HL-60 (cell line): Measurements from ENCODE around the gene APIP.
"Not testable (repeated sequence)": the region's sequence is repeated elsewhere in the genome, so short reads cannot be mapped to it uniquely, and the experiment has no call there.

Experiments
- DNase-seq, 2 experiments: peaks; one replicate each; pipeline ENCODE4 v3.0.0-alpha.2; 2010 to 2020; ENCODE audit warnings: low read depth in 1 of 2, low spot score in 1 of 2
- H3K27ac ChIP-seq: fragments of 250-450 bp; sonication (Bioruptor Pico); replicated peaks from 2 replicates; pipeline ENCODE4 v1.5.1; 2020; ENCODE audit warnings: mild to moderate bottlenecking, moderate library complexity
- H3K27me3 ChIP-seq: fragments of 250-450 bp; sonication (Bioruptor Pico); 2 replicates; pipeline ENCODE4 v1.5.1; 2021; ENCODE audit warnings: mild to moderate bottlenecking, moderate library complexity; ENCODE audit not compliant: insufficient read depth, poor library complexity, severe bottlenecking
- H3K4me3 ChIP-seq: replicated peaks from 2 replicates; pipeline ENCODE4 v1.5.1; 2011; ENCODE audit warnings: mild to moderate bottlenecking, control low read depth, low read length; ENCODE audit not compliant: insufficient read depth
- GABPA ChIP-seq: IDR thresholded peaks from 2 replicates; pipeline ENCODE4 v1.6.1; 2012; ENCODE audit warnings: low read depth
- POLR2AphosphoS5 ChIP-seq: IDR thresholded peaks from 2 replicates; pipeline ENCODE4 v1.6.1; 2012; ENCODE audit warnings: low read depth
- SPI1 ChIP-seq: IDR thresholded peaks from 2 replicates; pipeline ENCODE4 v1.6.1; 2012; ENCODE audit warnings: low read depth, mild to moderate bottlenecking, borderline replicate concordance
- TF ChIP-seq, protein P1 (sequence below): IDR thresholded peaks from one replicate; pipeline ENCODE4 v1.5.1; 2011; ENCODE audit warnings: low read length, control low read depth, inconsistent platforms; ENCODE audit not compliant: insufficient read depth
- TF ChIP-seq, protein P2 (sequence below): IDR thresholded peaks from 2 replicates; pipeline ENCODE4 v1.6.1; 2012; ENCODE audit warnings: low read depth; ENCODE audit not compliant: insufficient replicate concordance

The APIP gene

DNA sequence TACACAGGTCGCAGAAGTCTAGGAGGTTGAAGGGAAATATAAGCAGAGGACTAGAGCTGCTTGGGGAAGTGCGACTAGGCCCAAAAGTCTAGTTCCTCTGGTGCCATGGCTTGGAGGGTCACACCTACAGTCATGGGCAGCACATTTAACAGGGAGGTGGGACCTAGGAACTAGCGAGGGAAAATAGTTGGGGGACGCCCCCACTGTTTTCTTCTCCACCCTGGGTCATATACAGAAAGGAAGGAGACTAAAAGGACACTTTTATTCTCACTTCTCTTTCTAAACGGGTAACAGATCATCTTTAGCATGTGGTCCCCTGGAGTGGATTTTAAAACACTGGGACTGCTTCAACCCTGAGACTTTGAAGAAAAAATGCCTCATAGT lies 16.6 kb downstream of the APIP start:
- Histone ChIP-seq H3K27me3 (no peaks in the 10 kb centered on the region), H3K27ac (no peak overlapping the region), H3K4me3 (no peak overlapping the region)
- no peak for TF ChIP-seq POLR2AphosphoS5
- TF ChIP-seq SPI1: no peak
- TF ChIP-seq GABPA: no peak
- TF ChIP-seq, protein P1, sequence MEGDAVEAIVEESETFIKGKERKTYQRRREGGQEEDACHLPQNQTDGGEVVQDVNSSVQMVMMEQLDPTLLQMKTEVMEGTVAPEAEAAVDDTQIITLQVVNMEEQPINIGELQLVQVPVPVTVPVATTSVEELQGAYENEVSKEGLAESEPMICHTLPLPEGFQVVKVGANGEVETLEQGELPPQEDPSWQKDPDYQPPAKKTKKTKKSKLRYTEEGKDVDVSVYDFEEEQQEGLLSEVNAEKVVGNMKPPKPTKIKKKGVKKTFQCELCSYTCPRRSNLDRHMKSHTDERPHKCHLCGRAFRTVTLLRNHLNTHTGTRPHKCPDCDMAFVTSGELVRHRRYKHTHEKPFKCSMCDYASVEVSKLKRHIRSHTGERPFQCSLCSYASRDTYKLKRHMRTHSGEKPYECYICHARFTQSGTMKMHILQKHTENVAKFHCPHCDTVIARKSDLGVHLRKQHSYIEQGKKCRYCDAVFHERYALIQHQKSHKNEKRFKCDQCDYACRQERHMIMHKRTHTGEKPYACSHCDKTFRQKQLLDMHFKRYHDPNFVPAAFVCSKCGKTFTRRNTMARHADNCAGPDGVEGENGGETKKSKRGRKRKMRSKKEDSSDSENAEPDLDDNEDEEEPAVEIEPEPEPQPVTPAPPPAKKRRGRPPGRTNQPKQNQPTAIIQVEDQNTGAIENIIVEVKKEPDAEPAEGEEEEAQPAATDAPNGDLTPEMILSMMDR: no peak
- TF ChIP-seq, protein P2, sequence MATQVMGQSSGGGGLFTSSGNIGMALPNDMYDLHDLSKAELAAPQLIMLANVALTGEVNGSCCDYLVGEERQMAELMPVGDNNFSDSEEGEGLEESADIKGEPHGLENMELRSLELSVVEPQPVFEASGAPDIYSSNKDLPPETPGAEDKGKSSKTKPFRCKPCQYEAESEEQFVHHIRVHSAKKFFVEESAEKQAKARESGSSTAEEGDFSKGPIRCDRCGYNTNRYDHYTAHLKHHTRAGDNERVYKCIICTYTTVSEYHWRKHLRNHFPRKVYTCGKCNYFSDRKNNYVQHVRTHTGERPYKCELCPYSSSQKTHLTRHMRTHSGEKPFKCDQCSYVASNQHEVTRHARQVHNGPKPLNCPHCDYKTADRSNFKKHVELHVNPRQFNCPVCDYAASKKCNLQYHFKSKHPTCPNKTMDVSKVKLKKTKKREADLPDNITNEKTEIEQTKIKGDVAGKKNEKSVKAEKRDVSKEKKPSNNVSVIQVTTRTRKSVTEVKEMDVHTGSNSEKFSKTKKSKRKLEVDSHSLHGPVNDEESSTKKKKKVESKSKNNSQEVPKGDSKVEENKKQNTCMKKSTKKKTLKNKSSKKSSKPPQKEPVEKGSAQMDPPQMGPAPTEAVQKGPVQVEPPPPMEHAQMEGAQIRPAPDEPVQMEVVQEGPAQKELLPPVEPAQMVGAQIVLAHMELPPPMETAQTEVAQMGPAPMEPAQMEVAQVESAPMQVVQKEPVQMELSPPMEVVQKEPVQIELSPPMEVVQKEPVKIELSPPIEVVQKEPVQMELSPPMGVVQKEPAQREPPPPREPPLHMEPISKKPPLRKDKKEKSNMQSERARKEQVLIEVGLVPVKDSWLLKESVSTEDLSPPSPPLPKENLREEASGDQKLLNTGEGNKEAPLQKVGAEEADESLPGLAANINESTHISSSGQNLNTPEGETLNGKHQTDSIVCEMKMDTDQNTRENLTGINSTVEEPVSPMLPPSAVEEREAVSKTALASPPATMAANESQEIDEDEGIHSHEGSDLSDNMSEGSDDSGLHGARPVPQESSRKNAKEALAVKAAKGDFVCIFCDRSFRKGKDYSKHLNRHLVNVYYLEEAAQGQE: no peak
- DNase-seq: no peak

DNA sequence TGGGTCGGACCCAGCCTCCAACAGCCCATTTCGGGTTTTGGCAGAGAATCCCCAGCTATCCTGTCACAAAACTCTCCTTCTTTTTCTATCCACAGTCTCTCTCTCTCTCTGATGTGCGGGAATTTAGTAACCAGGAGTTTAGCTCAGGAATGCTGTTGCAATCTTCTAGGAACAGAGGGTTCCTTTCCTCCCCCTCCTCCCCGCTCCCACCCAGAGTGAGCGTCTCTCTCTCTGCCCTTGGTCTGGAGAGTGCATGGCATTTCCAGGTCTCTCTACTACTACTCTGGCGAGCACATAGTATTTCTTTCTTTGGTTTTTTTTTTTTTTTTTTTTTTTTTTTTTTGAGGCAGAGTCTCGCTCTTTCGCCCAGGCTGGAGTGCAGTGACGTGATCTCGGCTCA lies 17.7 kb downstream of the APIP start:
- TF ChIP-seq SPI1 (no peak), POLR2AphosphoS5 (no peak), GABPA (no peak)
- TF ChIP-seq, protein P2: no peak
- TF ChIP-seq, protein P1: no peak
- H3K27ac ChIP-seq: no peak overlapping the region

DNA sequence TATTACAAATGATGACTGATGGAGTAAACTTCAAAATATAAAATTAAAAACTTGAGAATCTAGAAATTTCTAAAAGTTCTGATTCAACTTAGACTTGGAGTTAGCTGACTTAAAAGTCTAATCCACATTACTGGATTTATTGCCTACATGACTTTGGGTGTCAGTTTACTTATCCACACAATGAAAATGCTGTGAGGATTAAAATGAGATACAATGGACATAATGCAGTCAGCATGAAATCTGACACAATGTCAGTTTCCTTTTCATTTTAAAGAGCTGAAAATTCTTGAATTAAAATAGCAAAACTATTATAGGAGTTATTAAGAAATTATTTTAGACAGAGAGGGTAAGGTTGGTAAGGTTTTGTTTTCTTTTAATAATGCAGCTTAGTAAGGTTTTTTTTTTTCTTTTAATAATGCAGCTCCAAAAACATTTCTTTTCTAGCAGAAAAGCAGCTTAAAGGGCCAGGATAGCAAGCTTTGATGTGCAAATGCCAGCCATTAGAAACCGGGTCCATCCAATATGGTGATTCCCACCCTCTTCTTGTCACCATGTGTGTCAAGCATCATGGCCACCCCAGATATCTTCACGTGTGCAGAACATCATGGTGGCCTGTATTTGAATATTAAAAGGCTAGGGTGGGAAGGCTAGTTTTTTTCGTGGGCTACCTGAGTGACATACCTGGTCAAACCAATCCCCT lies 18.9 kb downstream of the APIP start:
- no peak for DNase-seq
- Histone ChIP-seq H3K27ac (no peak overlapping the region), H3K4me3 (no peak overlapping the region), H3K27me3 (no peaks in the 10 kb centered on the region)
- TF ChIP-seq GABPA: no peak
- TF ChIP-seq POLR2AphosphoS5: no peak
- TF ChIP-seq, protein P1: no peak
- TF ChIP-seq, protein P2: no peak
- no peak for TF ChIP-seq SPI1

More for the DNA sequence above, 17.7 kb downstream of the APIP start:
- Histone ChIP-seq H3K27me3 (no peaks in the 10 kb centered on the region), H3K4me3 (no peak overlapping the region)
- DNase-seq: no peak

DNA sequence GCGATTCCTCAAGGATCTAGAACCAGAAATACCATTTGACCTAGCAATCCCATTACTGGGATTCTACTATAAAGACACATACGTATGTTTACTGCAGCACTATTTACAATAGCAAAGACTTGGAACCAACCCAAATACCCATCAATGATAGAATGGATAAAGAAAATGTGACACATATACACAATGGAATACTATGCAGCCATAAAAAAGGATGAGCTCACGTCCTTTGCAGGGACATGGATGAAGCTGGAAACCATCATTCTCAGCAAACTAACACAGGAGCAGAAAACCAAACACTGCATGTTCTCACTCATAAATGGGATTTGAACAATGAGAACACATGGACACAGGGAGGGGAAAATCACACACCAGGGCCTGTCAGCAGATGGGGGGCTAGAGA lies 20.0 kb downstream of the APIP start:
- H3K27me3 ChIP-seq, H3K4me3 ChIP-seq, H3K27ac ChIP-seq, DNase-seq: not testable (repeated sequence)
